Hindlimb muscle (tissue), 1 donor: Measurements from ENCODE around the gene MYLK. TPM values are rescaled to one million over a fixed set of nuclear protein-coding genes. Genes with fewer than 3 reads are reported as not detected.

Source experiments
- DNase-seq: peaks from one replicate; pipeline ENCODE4 v3.0.0-alpha.2; 2013
- polyA plus RNA-seq: library from polyadenylated mRNA; unstranded; fragments of 120-200 nt; gene quantifications from one replicate; pipeline ENCODE4 v1.2.1, GENCODE V29; 2013; ENCODE audit not compliant: insufficient read length

The MYLK gene
- polyA plus RNA-seq, 1 donor, result 23.9 TPM

DNA sequence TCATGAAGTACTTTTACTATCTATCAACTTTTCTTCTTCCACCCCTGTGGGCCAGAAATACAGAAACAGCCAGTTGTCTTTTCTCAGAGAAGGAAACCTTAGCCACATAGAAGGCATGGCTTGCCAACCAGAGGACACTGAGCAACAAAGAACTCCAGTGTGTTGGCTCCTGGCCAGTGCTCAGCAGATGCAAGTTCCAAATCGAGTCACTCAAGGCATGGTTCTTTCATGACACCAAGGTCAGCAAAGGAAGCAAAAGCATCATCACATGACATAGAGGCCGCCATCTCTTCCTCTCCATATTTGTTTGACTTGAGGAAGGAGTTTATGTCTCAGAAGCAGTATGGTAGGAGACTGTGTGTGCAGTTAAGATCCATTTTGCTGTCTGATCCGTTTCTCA is 92.2 kb downstream of the MYLK start:
- DNase-seq, result no peak

DNA sequence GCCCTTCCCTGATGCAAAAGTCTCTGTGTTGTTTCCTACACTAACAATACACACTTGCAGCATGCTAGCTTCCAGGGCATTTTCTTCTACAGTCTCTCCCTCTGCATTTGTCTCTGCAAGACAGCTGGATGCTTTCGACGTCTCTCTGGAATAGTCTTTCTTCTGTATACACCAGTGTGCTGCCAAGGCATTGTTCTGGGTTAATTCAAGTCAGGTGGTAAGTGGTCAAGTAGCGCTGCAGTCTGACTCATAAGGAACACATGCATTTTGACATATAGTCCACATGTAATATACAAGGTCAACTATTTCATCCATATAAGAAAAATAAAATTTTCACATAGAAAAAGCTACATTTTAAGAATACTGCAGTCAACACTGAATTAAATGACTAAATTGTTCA is 92.7 kb downstream of the MYLK start:
- no peak for DNase-seq

GRCh38 chr3:123791073-123791370 is 93.1 kb downstream of the MYLK start:
- no peak for DNase-seq

DNA sequence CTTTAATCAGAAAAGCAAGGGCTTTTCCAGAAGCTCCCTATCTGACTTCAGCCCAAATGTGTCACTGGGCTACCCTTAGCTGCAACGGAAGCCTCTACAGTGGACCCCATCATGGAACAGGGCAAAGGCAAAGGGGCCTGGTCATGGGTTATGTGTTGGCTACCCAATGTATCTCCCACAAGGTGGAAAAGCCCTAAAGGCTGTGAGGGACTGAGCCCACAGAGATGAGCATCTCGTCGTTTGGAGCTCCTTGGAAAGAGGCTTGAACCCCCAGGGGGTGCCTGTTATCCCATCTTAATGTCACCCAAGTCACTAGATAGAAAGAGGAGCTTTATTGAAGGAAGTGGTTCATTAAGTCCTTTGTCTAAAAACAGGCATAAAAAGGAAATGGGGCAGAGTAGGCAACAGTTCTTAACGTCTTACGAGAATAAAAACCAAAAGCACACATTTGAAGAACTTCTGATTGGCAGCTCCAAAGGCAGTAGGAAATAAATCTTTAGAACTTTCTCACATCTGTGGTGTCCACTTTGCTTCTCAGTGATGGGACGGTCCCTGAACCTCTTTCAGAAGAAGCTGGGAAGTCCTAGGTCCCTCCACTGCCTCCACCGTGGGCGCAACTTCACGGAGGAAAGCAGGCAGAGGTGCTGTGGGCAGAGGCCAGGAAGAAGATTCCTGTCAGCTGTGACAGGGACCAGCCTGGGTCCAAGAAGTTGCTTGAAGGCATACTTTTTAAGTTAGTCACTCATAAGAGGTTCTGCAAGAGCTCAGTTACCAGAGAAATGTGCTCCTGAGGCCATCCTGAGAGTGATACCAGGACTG is 93.7 kb downstream of the MYLK start:
- DNase-seq, result no peak

DNA sequence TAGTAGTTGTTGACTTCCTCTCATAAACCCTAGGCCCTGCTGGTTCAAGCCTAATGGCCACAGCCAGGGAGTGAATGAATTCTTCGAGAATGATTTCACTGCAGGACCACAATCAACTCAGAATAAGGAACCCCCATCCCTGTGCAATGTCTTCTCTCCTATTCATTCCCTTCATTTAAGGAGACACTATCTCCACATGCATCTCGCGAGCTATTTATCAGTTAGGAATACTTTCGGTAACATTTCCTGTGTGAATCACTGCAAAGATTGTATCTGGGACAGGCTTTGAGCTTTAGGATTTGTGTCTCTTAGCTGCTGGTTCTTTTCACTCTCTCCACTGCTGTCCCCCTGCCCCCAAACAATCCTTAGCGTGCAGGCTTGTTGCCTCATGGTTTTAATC is 94.4 kb downstream of the MYLK start:
- DNase-seq, result no peak

GRCh38 chr3:123789160-123789559 is 95.0 kb downstream of the MYLK start:
- DNase-seq, result no peak

DNA sequence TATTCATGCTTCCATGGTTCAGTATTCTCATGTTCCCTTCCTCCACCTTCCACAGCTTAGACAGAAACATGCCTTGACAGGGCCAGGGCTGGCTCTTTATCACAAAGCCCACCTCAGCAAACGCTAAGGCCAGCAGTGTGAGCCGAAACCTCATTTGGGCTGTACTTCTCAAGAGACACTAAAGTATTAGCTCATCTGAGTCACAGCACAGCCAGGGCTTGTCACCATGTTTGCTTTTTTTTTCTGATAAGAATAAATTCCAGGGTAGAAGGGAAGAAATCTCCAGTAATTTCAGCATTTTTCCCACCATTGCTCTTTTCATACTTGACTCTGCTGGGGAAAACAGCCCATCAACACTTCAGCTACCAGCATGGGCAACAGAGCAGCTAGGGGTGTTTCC is 95.4 kb downstream of the MYLK start:
- no peak for DNase-seq

DNA sequence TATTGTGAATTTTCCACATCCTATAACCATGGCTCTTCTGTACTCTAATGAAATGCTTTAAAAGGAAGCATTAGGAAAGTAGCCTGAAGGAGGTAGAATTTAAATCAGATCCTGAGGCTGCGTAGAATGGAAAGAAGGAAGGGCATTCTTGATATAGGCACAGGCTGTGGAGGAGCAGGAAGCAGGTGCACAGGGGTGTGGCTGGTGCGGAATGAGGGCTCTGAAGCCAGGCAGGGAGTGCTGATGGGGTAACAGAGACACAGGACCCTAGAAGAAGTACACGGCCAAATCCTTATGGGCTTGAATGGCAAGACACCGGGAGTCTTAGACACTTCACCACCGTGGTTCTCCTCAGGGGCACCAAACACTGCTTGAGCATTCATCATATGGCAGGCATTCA is 97.0 kb downstream of the MYLK start:
- no peak for DNase-seq

DNA sequence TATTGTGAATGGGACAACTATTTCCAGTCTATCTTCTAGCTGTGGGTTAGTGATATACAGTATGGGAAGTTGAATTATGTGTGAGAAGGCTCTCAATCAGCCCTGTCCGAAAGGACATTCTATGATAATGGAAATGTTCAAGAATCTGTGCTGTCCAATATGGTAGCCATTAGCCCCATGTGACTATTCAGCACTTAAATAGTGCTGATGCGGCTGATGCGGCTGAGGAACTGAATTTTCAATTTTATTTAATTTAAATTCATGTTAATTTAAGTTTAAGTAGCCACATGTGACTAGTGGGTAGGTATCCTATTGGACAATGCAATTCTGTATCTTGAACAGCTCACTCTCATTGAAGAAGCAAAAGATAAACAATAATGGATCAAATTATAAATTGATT is 98.5 kb downstream of the MYLK start:
- DNase-seq, result no peak

- no peak for DNase-seq
These were observed 100.3 kb downstream of the MYLK start for GRCh38 chr3:123783811-123784210.

- DNase-seq, result no peak
These were observed 101.0 kb downstream of the MYLK start for GRCh38 chr3:123783050-123783689.

- DNase-seq, result no peak
These were observed 101.6 kb downstream of the MYLK start for GRCh38 chr3:123782488-123782887.

- DNase-seq, result no peak
These were observed 102.4 kb downstream of the MYLK start for GRCh38 chr3:123781571-123782275.

DNA sequence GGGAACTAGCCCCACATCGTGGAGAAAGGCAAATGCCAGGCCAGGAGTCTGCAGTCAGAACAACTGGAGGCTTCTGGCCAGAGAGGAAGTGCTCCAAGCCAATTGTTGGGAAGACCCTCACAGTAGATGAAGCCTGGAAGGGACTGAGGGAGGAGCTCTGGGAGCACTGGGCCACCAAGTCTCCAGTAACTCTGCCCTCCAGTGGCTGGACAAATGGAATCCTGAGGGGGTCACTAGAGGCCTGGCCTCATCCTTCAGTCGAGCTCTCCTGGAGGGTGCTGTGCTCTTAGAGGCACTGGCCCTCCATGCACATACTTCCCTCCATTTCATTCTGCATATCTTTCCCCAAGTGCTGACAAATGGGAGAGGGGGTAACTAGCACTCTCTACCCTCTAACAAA is 103.0 kb downstream of the MYLK start:
- DNase-seq, result no peak

- DNase-seq, result no peak
These were observed 103.5 kb downstream of the MYLK start for GRCh38 chr3:123780656-123781055.

DNA sequence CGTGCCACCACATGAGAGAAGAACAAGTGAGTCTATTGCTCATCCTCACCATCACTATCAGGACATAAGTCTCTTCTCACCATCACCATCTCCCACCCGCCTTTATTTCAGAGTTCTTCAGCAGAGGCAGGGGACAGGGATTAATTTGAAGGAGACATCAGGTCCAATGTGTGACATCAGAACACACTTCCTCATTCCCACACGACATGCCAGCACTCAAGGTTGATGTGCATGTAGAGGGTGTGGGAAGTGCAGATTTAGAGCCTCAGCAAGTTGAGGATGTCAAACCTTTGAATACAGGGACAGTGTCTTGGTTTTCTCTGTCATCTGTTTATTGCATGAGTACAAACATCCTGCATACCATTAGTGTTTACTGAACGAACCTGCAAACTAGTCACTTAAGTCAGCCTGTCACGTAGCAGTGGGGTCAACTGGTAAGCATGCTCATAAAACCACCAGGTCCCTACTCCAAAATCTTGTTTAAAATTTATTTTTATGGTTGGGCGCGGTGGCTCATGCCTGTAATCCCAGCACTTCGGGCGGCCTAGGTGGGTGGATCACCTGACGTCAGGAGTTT is 104.4 kb downstream of the MYLK start:
- DNase-seq, result no peak

GRCh38 chr3:123778991-123779622 is 105.0 kb downstream of the MYLK start:
- DNase-seq, result peak; percentile 75

GRCh38 chr3:123778525-123778924 is 105.6 kb downstream of the MYLK start:
- no peak for DNase-seq

DNA sequence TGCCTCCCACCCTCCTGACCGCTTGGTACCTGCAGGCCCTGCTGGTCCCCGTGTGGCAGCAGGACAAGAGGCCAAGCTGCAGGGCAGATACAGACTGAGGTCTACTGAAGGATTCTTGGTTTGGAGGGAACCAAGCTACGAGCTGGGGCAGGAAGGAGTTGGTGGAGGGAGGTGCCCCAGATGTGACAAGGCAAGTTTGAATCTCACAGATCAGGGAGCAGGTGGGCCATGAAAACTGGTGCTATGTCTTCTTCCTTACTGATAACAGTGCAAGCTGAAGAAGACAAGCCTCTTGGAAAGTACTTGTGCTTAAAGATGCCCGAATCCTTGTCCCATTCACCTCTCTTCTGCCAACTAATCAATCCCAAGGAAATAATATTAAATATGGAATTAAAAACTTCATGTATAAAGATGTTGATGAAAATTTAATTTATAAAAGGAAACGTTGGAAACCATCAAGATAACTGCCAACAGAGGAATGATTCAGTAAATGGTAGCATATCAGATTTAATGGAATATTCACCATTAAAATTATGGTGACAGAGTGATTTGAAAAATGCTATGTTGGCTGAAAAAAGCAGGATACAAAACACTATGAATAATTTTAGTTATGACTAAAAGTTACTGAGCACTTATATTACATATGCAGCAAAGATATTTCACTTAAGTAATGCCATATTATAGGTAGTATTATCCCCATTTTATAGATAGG is 107.9 kb downstream of the MYLK start:
- DNase-seq, result no peak

- DNase-seq, result no peak
These were observed 109.7 kb downstream of the MYLK start for GRCh38 chr3:123774474-123774873.

DNA sequence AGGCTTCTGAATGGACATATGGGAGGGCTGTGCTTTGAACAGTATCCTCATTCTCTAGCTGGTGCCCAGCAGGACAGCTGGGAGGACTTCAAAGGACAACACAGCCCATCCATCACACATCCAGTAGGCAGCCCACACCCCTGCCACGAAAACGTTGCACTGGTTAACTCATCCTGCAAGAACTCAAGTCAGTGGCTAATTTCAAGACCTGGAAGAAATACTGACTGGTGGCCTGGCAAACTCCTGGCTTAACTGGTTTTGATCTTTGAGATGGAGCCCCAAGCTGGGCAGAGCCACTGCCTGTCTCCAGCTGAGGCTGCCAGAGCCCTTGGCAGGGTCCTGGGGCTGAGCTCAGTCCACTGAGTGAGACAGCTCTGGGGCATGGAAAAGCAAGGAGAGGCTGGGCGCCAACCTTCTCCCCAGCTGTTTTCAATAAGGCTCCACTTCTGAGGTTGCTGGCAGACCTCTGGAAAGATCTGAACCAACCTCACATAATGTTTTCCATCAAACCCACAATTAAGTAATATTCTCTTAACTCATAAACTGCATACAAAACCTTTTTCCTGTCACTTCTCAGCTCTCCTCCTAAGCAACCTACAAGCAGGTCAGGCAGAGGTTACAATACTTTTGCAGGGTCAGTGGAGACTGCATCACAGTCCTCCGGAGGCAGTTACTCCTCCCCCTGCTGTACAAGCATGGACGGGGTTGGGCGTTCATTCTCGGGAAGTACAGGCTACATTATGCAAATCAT is 110.3 kb downstream of the MYLK start:
- peak; percentile 64 for DNase-seq

GRCh38 chr3:123769356-123769743 is 114.8 kb downstream of the MYLK start:
- no peak for DNase-seq
